DND-41 (cell line): ENCODE measurements around the gene TBC1D14.

Experiments
- ATAC-seq: fragments of 200-7000 bp; cut with Tn5 transposase; 3 replicates; pipeline ENCODE4 v1.9.1; 2021; ENCODE audit warnings: low read depth; ENCODE audit not compliant: insufficient read depth
- DNase-seq: peaks from one replicate; pipeline ENCODE4 v3.0.0-alpha.2; 2020
- H2AFZ ChIP-seq: 2 replicates; pipeline ENCODE4 v1.6.0; 2012; ENCODE audit warnings: low read depth, low read length
- H3K27ac ChIP-seq: 2 replicates; pipeline ENCODE4 v1.5.1; 2012; ENCODE audit warnings: low read length, inconsistent platforms
- H3K27me3 ChIP-seq: fragments of 200-600 bp; sonication (generic); 2 replicates; pipeline ENCODE4 v1.6.0; 2012; ENCODE audit warnings: low read length, mild to moderate bottlenecking, inconsistent platforms; ENCODE audit not compliant: insufficient read depth, poor library complexity
- H3K36me3 ChIP-seq: 2 replicates; pipeline ENCODE4 v1.5.1; 2012; ENCODE audit warnings: low read length, inconsistent platforms; ENCODE audit not compliant: insufficient read depth
- H3K4me1 ChIP-seq: 2 replicates; pipeline ENCODE4 v1.5.1; 2012; ENCODE audit warnings: mild to moderate bottlenecking, low read length; ENCODE audit not compliant: insufficient read depth
- H3K4me2 ChIP-seq: 2 replicates; pipeline ENCODE4 v1.6.0; 2012; ENCODE audit warnings: mild to moderate bottlenecking, moderate library complexity, low read length, inconsistent platforms; ENCODE audit not compliant: insufficient read depth
- H3K4me3 ChIP-seq, 2 experiments: fragments of 200-600 bp in 1 of 2; shearing (Covaris generic) in 1 of 2; 2 replicates each; pipeline ENCODE4 v1.5.1; 2012 to 2016; ENCODE audit warnings: inconsistent platforms in 2 of 2, low read length in 2 of 2, mild to moderate bottlenecking in 2 of 2, low read depth in 1 of 2, moderate library complexity in 1 of 2
- H3K79me2 ChIP-seq: 2 replicates; pipeline ENCODE4 v1.6.0; 2012; ENCODE audit warnings: low read length, inconsistent platforms; ENCODE audit not compliant: insufficient read depth
- H3K9ac ChIP-seq: 2 replicates; pipeline ENCODE4 v1.6.0; 2012; ENCODE audit warnings: low read depth, mild to moderate bottlenecking, inconsistent platforms, low read length, moderate library complexity
- H3K9me3 ChIP-seq: 2 replicates; pipeline ENCODE4 v1.5.1; 2012; ENCODE audit warnings: low read length, moderate library complexity, mild to moderate bottlenecking, inconsistent platforms; ENCODE audit not compliant: insufficient read depth, severe bottlenecking
- H4K20me1 ChIP-seq: 2 replicates; pipeline ENCODE4 v1.6.0; 2012; ENCODE audit warnings: low read length; ENCODE audit not compliant: insufficient read depth
- EZH2 ChIP-seq: IDR thresholded peaks from 3 replicates; pipeline ENCODE4 v1.6.1; 2012; ENCODE audit warnings: borderline replicate concordance, low read depth, mild to moderate bottlenecking, moderate library complexity, low read length, inconsistent platforms; ENCODE audit not compliant: severe bottlenecking
- TF ChIP-seq, protein P1 (sequence below): IDR thresholded peaks from 2 replicates; pipeline ENCODE4 v1.5.1; 2012; ENCODE audit warnings: borderline replicate concordance, low read length, moderate library complexity, mild to moderate bottlenecking; ENCODE audit not compliant: poor library complexity, severe bottlenecking; ENCODE audit errors: extremely low read depth

The TBC1D14 gene

GRCh38 chr4:7050481-7051143, 141.0 kb downstream of the TBC1D14 start:
- Histone ChIP-seq H3K79me2 (peaks cover 65% of the 10 kb centered on the region), H3K27ac (no peak overlapping the region), H3K4me1 (peaks cover 13% of the 10 kb centered on the region), H4K20me1 (peaks cover 80% of the 10 kb centered on the region), H2AFZ (no peak overlapping the region), H3K36me3 (peaks cover 46% of the 10 kb centered on the region), H3K9ac (no peak overlapping the region), H3K9me3 (no peaks in the 10 kb centered on the region), H3K27me3 (no peaks in the 10 kb centered on the region), H3K4me2 (no peak overlapping the region), H3K4me3 (no peak overlapping the region)
- no peak for TF ChIP-seq EZH2
- TF ChIP-seq, protein P1, sequence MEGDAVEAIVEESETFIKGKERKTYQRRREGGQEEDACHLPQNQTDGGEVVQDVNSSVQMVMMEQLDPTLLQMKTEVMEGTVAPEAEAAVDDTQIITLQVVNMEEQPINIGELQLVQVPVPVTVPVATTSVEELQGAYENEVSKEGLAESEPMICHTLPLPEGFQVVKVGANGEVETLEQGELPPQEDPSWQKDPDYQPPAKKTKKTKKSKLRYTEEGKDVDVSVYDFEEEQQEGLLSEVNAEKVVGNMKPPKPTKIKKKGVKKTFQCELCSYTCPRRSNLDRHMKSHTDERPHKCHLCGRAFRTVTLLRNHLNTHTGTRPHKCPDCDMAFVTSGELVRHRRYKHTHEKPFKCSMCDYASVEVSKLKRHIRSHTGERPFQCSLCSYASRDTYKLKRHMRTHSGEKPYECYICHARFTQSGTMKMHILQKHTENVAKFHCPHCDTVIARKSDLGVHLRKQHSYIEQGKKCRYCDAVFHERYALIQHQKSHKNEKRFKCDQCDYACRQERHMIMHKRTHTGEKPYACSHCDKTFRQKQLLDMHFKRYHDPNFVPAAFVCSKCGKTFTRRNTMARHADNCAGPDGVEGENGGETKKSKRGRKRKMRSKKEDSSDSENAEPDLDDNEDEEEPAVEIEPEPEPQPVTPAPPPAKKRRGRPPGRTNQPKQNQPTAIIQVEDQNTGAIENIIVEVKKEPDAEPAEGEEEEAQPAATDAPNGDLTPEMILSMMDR: no peak
- no peak for DNase-seq
- no peak for ATAC-seq

- TF ChIP-seq, protein P1: no peak
- no peak for TF ChIP-seq EZH2
- Histone ChIP-seq H3K27me3 (no peaks in the 10 kb centered on the region), H3K9me3 (no peaks in the 10 kb centered on the region), H3K4me1 (peaks cover 8% of the 10 kb centered on the region), H2AFZ (no peak overlapping the region), H3K4me3 (no peak overlapping the region), H4K20me1 (peaks cover 78% of the 10 kb centered on the region), H3K27ac (no peak overlapping the region), H3K36me3 (peaks cover 46% of the 10 kb centered on the region), H3K79me2 (peaks cover 60% of the 10 kb centered on the region), H3K4me2 (no peak overlapping the region), H3K9ac (no peak overlapping the region)
- no peak for ATAC-seq
- DNase-seq: no peak
These were observed 141.5 kb downstream of the TBC1D14 start for GRCh38 chr4:7051144-7051495.

GRCh38 chr4:7051905-7052304, 142.3 kb downstream of the TBC1D14 start:
- H3K9me3 ChIP-seq: no peaks in the 10 kb centered on the region
- DNase-seq: no peak
- H3K27me3 ChIP-seq: no peaks in the 10 kb centered on the region
- H3K27ac ChIP-seq: no peak overlapping the region
- peaks cover 53% of the 10 kb centered on the region for H3K79me2 ChIP-seq
- peaks cover 70% of the 10 kb centered on the region for H4K20me1 ChIP-seq
- ATAC-seq: no peak
- no peak overlapping the region for H2AFZ ChIP-seq
- H3K4me2 ChIP-seq: no peak overlapping the region
- no peak overlapping the region for H3K4me3 ChIP-seq
- H3K36me3 ChIP-seq: peaks cover 52% of the 10 kb centered on the region
- TF ChIP-seq EZH2: no peak
- TF ChIP-seq, protein P1: no peak
- H3K4me1 ChIP-seq: no peaks in the 10 kb centered on the region; the same call in 1 of the 2 replicates
- no peak overlapping the region for H3K9ac ChIP-seq

- Histone ChIP-seq H3K27ac (no peak overlapping the region), H3K9ac (no peak overlapping the region), H3K79me2 (peaks cover 48% of the 10 kb centered on the region), H3K4me2 (no peak overlapping the region), H3K9me3 (no peaks in the 10 kb centered on the region), H3K27me3 (no peaks in the 10 kb centered on the region), H3K36me3 (peaks cover 56% of the 10 kb centered on the region), H3K4me1 (no peaks in the 10 kb centered on the region; the same call in 1 of the 2 replicates), H4K20me1 (peaks cover 66% of the 10 kb centered on the region), H2AFZ (no peak overlapping the region), H3K4me3 (no peak overlapping the region)
- TF ChIP-seq EZH2: no peak
- TF ChIP-seq, protein P1: no peak
- DNase-seq (no peak), ATAC-seq (no peak)
These were observed 142.7 kb downstream of the TBC1D14 start for GRCh38 chr4:7052313-7052712.
